Ureter (tissue), 1 donor: Measurements from ENCODE around the gene PLA2G2D. TPM values are rescaled to one million over a fixed set of nuclear protein-coding genes. Genes with fewer than 3 reads are reported as not detected.

Experiments used
- total RNA-seq: library from RNA; stranded (reverse); gene quantifications from one replicate; pipeline ENCODE4 v1.2.4, GENCODE V29; 2023
- donor health status: DM: yes; HTN: yes; CAD: no.

PLA2G2D gene
- total RNA-seq, 1 donor from 2014 or later, result not detected

Other genes starting within 250 kb of the PLA2G2D start
- 12.3 TPM for gene OTUD3, start 237.1 kb downstream of the PLA2G2D start, total RNA-seq
- gene PLA2G2E, start 195.9 kb downstream of the PLA2G2D start, total RNA-seq, result not detected
- gene PLA2G2A, start 139.9 kb downstream of the PLA2G2D start, total RNA-seq, result 165 TPM
- 2.4 TPM for gene PLA2G5, start 49.3 kb downstream of the PLA2G2D start, total RNA-seq
- gene PLA2G2F, start 19.8 kb upstream of the PLA2G2D start, total RNA-seq, result 19.2 TPM
- gene UBXN10, start 66.6 kb upstream of the PLA2G2D start, total RNA-seq, result 3.6 TPM
- gene PLA2G2C, start 67.0 kb upstream of the PLA2G2D start, total RNA-seq, result not detected
- 41.9 TPM for gene VWA5B1, start 171.3 kb upstream of the PLA2G2D start, total RNA-seq